ENCODE results near the gene HCFC1R1. TPM values are rescaled to one million over a fixed set of nuclear protein-coding genes. Genes with fewer than 3 reads are reported as not detected.
A peak's percentile ranks its signal among the peaks of the same experiment; 100 is the strongest.

The HCFC1R1 gene
- total RNA-seq, 1 donor from 2014 or later, result 10.2 TPM

DNA sequence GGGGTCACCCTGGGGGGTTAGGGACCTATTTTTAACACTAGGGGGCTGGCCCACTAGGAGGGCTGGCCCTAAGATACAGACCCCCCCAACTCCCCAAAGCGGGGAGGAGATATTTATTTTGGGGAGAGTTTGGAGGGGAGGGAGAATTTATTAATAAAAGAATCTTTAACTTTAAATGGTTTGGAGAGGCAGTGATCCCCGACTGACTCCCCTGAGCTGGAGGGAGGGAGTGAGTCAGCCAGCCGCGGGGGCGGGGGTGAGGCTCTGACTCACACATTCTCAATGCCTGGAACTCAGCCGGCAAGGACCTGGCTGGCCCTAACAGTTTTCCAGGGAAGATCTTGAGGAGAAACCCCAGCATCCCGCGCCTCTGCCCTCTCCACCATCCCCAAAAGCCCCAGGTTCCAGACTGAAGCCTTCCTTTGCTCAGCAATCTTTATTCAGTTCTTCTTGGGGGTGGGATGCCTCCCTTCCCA lies 1.5 kb downstream of the HCFC1R1 start:
- peak; percentile 81 for DNase-seq (ENCODE audit: low read depth)
- Histone ChIP-seq H3K27me3 (ENCODE audit: control insufficient read depth, insufficient read depth, low read length) (no peaks in the 10 kb centered on the region), H3K36me3 (ENCODE audit: control insufficient read depth, insufficient read depth, low read length) (peaks cover 4% of the 10 kb centered on the region), H3K4me3 (ENCODE audit: low read depth, low read length) (peak overlapping the region; percentile 88)
- TF ChIP-seq, protein P1, sequence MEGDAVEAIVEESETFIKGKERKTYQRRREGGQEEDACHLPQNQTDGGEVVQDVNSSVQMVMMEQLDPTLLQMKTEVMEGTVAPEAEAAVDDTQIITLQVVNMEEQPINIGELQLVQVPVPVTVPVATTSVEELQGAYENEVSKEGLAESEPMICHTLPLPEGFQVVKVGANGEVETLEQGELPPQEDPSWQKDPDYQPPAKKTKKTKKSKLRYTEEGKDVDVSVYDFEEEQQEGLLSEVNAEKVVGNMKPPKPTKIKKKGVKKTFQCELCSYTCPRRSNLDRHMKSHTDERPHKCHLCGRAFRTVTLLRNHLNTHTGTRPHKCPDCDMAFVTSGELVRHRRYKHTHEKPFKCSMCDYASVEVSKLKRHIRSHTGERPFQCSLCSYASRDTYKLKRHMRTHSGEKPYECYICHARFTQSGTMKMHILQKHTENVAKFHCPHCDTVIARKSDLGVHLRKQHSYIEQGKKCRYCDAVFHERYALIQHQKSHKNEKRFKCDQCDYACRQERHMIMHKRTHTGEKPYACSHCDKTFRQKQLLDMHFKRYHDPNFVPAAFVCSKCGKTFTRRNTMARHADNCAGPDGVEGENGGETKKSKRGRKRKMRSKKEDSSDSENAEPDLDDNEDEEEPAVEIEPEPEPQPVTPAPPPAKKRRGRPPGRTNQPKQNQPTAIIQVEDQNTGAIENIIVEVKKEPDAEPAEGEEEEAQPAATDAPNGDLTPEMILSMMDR (IDR thresholded peaks at IDR 0.05; ENCODE audit: insufficient read depth, low read length, poor library complexity, severe bottlenecking), result no peak

GRCh38 chr16:3021449-3022207 lies 2.1 kb downstream of the HCFC1R1 start:
- Histone ChIP-seq H3K36me3 (ENCODE audit: control insufficient read depth, insufficient read depth, low read length) (no peaks in the 10 kb centered on the region), H3K27me3 (ENCODE audit: control insufficient read depth, insufficient read depth, low read length) (no peaks in the 10 kb centered on the region), H3K4me3 (ENCODE audit: low read depth, low read length) (peak overlapping the region; percentile 88)
- DNase-seq (ENCODE audit: low read depth), result peak; percentile 80
- TF ChIP-seq, protein P1 (IDR thresholded peaks at IDR 0.05; ENCODE audit: insufficient read depth, low read length, poor library complexity, severe bottlenecking), result peak; percentile 55

DNA sequence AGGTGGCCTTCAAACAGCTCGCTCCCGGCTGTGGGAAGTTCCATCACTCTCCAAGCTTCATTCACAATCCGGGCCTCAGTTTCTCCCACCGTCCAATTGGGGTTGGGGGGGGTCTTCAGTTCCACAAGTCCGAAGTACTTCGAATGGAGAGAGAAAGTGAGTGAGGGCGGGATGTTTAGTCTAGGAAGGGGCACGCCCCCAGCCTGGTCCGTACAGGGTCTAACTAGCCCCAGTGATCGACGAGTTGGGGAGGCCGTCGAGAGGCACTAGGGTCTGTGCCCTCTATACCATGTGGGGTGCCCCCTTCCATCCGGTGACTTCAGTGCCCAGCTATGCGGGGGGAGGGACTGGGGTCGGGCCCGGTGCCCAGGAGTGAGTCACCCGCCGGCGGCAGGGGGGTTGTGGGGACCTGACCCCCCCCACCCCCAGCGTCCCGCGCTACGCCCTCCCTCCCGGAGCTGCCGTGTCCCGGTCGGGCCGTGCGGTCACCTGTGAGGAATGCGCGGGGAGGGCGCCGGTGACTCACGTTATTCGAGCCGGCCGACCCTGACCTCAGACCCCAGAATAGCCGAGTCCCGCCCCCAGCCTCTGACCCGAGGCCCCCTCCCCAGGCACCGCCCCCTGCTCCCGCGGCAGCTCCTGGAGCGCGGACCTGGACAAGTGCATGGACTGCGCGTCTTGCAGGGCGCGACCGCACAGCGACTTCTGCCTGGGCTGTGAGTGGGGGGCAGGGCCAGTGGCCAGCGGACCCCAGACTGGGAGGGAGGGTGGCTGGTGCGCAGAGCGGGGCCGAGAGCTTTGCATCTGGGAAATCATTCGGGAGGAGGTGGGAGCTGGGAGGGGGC lies 2.9 kb downstream of the HCFC1R1 start:
- no peaks in the 10 kb centered on the region for H3K36me3 ChIP-seq (ENCODE audit: control insufficient read depth, insufficient read depth, low read length)
- no peaks in the 10 kb centered on the region for H3K27me3 ChIP-seq (ENCODE audit: control insufficient read depth, insufficient read depth, low read length)
- TF ChIP-seq, protein P1 (IDR thresholded peaks at IDR 0.05; ENCODE audit: insufficient read depth, low read length, poor library complexity, severe bottlenecking), result no peak
- H3K4me3 ChIP-seq (ENCODE audit: low read depth, low read length), result peak overlapping the region; percentile 88
- DNase-seq (ENCODE audit: low read depth), result no peak

DNA sequence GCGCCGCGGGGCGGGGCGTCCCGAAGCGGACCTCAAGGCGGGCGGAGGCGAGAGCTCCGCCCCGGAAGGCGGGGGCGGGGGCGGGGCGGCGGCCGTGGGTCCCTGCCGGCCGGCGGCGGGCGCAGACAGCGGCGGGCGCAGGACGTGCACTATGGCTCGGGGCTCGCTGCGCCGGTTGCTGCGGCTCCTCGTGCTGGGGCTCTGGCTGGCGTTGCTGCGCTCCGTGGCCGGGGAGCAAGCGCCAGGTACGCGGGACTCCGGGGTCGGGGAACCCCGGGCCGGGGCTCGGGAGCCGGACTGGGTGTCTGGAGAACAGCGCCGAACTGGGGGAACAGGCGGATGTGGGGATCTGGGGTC lies 3.5 kb downstream of the HCFC1R1 start, which contains the start of gene TNFRSF12A:
Gene TNFRSF12A, plus strand, starts transcription at position 122 of the 357 bp plus-strand sequence. Its CDS starts 30 bp downstream, at position 152.
- Histone ChIP-seq H3K4me3 (ENCODE audit: low read depth, low read length) (peak within 1 kb of the TSS; percentile 88), H3K36me3 (ENCODE audit: control insufficient read depth, insufficient read depth, low read length) (no peaks in the 10 kb centered on the region), H3K27me3 (ENCODE audit: control insufficient read depth, insufficient read depth, low read length) (no peaks in the 10 kb centered on the region)
- no peak for DNase-seq (ENCODE audit: low read depth)
- TF ChIP-seq, protein P1 (IDR thresholded peaks at IDR 0.05; ENCODE audit: insufficient read depth, low read length, poor library complexity, severe bottlenecking), result no peak

DNA sequence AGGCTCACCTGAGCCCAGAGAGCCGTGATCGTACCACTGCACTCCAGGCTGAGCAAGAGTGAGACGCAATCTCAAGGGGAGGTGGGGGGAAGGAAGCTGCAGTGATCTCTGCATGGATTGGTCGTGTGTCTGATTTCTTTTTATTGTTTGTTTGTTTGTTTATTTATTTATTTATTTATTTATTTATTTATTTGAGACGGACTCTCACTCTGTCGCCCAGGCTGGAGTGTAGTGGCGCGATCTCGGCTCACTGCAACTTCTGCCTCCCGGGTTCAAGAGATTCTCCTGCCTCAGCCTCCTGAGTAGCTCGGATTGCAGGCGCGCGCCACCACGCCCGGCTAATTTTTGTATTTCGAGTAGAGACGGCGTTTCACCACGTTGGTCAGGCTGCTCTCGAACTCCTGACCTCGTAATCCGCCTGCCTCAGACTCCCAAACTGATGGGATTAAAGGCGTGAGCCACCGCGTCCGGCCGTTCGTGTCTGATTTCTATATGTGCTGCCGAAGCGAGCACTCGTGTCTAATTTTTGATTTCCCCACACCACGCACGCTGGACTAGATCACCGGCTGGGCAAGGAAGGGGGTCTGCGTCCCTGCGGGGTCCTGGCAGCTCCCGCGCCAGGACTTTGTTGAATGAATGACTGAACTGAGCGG lies 4.0 kb downstream of the HCFC1R1 start:
- Histone ChIP-seq H3K4me3 (ENCODE audit: low read depth, low read length) (peak overlapping the region; percentile 88), H3K27me3 (ENCODE audit: control insufficient read depth, insufficient read depth, low read length) (no peaks in the 10 kb centered on the region), H3K36me3 (ENCODE audit: control insufficient read depth, insufficient read depth, low read length) (no peaks in the 10 kb centered on the region)
- DNase-seq (ENCODE audit: low read depth), result no peak
- TF ChIP-seq, protein P1 (IDR thresholded peaks at IDR 0.05; ENCODE audit: insufficient read depth, low read length, poor library complexity, severe bottlenecking), result no peak
